ENCODE data around the gene CTNND2. TPM values are rescaled to one million over a fixed set of nuclear protein-coding genes. Genes with fewer than 3 reads are reported as not detected.
"Not testable (repeated sequence)": the region's sequence is repeated elsewhere in the genome, so short reads cannot be mapped to it uniquely, and the experiment has no call there.

The CTNND2 gene
- total and polyA plus RNA-seq, 4 donors = 0.03 to 1.0 (median 0.27) TPM

GRCh38 chr5:11616624-11617023 lies 287.6 kb downstream of the CTNND2 start:
- H3K4me3 ChIP-seq (ENCODE audit: low read length in 2 of 2); H3K27ac ChIP-seq (ENCODE audit: low read depth in 1 of 2, low read length in 2 of 2); DNase-seq; H3K36me3 ChIP-seq (ENCODE audit: control insufficient read depth in 1 of 2, insufficient read depth in 2 of 2, low read length in 1 of 2); ATAC-seq (ENCODE audit: low FRiP score); H3K9me3 ChIP-seq (ENCODE audit: control insufficient read depth, low read length); H3K4me1 ChIP-seq (ENCODE audit: control insufficient read depth in 1 of 2, insufficient read depth in 2 of 2, low read length in 2 of 2); H3K27me3 ChIP-seq (ENCODE audit: control insufficient read depth in 1 of 2, insufficient read depth in 2 of 2, low read length in 1 of 2); intact Hi-C loops (cut with DNase I): not testable (repeated sequence)
- 44 to 45% methylated on average over 7 of the region's 7 CpGs for WGBS, 2 donors

GRCh38 chr5:11611011-11611410 lies 293.2 kb downstream of the CTNND2 start:
- ATAC-seq (ENCODE audit: low FRiP score) (no peak), DNase-seq (no peak)
- Histone ChIP-seq H3K4me3 (ENCODE audit: low read length in 2 of 2) (no peak overlapping the region), H3K9me3 (ENCODE audit: control insufficient read depth, low read length) (no peaks in the 10 kb centered on the region), H3K36me3 (ENCODE audit: control insufficient read depth in 1 of 2, insufficient read depth in 2 of 2, low read length in 1 of 2) (no peaks in the 10 kb centered on the region), H3K27me3 (ENCODE audit: control insufficient read depth in 1 of 2, insufficient read depth in 2 of 2, low read length in 1 of 2) (no peaks in the 10 kb centered on the region), H3K4me1 (ENCODE audit: control insufficient read depth in 1 of 2, insufficient read depth in 2 of 2, low read length in 2 of 2) (no peaks in the 10 kb centered on the region), H3K27ac (ENCODE audit: low read depth in 1 of 2, low read length in 2 of 2) (no peak overlapping the region)
- WGBS, 2 donors = 58 to 63% methylated on average over 3 of the region's 3 CpGs
- intact Hi-C loops (cut with DNase I) = no loop called here

- Histone ChIP-seq H3K36me3 (ENCODE audit: control insufficient read depth in 1 of 2, insufficient read depth in 2 of 2, low read length in 1 of 2) (no peaks in the 10 kb centered on the region), H3K27me3 (ENCODE audit: control insufficient read depth in 1 of 2, insufficient read depth in 2 of 2, low read length in 1 of 2) (no peaks in the 10 kb centered on the region), H3K9me3 (ENCODE audit: control insufficient read depth, low read length) (no peaks in the 10 kb centered on the region), H3K27ac (ENCODE audit: low read depth in 1 of 2, low read length in 2 of 2) (no peak overlapping the region), H3K4me3 (ENCODE audit: low read length in 2 of 2) (no peak overlapping the region), H3K4me1 (ENCODE audit: control insufficient read depth in 1 of 2, insufficient read depth in 2 of 2, low read length in 2 of 2) (no peaks in the 10 kb centered on the region)
- ATAC-seq (ENCODE audit: low FRiP score) = no peak
- WGBS, 2 donors = 47 to 55% methylated on average over 5 of the region's 5 CpGs
- intact Hi-C loops (cut with DNase I) = no loop called here
- no peak for DNase-seq
These were observed 294.5 kb downstream of the CTNND2 start for GRCh38 chr5:11609570-11610303.

- Histone ChIP-seq H3K4me3 (ENCODE audit: low read length in 2 of 2) (no peak overlapping the region), H3K36me3 (ENCODE audit: control insufficient read depth in 1 of 2, insufficient read depth in 2 of 2, low read length in 1 of 2) (no peaks in the 10 kb centered on the region), H3K27me3 (ENCODE audit: control insufficient read depth in 1 of 2, insufficient read depth in 2 of 2, low read length in 1 of 2) (no peaks in the 10 kb centered on the region), H3K27ac (ENCODE audit: low read depth in 1 of 2, low read length in 2 of 2) (no peak overlapping the region), H3K4me1 (ENCODE audit: control insufficient read depth in 1 of 2, insufficient read depth in 2 of 2, low read length in 2 of 2) (no peaks in the 10 kb centered on the region), H3K9me3 (ENCODE audit: control insufficient read depth, low read length) (no peaks in the 10 kb centered on the region)
- intact Hi-C loops (cut with DNase I) = no loop called here
- DNase-seq (no peak), ATAC-seq (ENCODE audit: low FRiP score) (no peak)
These were observed 295.7 kb downstream of the CTNND2 start for GRCh38 chr5:11608530-11608929.

- intact Hi-C loops (cut with DNase I) = no loop called here
- ATAC-seq (ENCODE audit: low FRiP score) = no peak
These were observed 296.2 kb downstream of the CTNND2 start for GRCh38 chr5:11607944-11608483.

GRCh38 chr5:11602298-11602697 lies 301.9 kb downstream of the CTNND2 start:
- 75 to 80% methylated on average over 3 of the region's 3 CpGs for WGBS, 2 donors
- DNase-seq (no peak), ATAC-seq (ENCODE audit: low FRiP score) (no peak)
- H3K27ac ChIP-seq (ENCODE audit: low read depth in 1 of 2, low read length in 2 of 2) = no peak overlapping the region
- H3K9me3 ChIP-seq (ENCODE audit: control insufficient read depth, low read length) = no peaks in the 10 kb centered on the region
- H3K27me3 ChIP-seq (ENCODE audit: control insufficient read depth in 1 of 2, insufficient read depth in 2 of 2, low read length in 1 of 2) = no peaks in the 10 kb centered on the region
- H3K4me1 ChIP-seq (ENCODE audit: control insufficient read depth in 1 of 2, insufficient read depth in 2 of 2, low read length in 2 of 2) = no peaks in the 10 kb centered on the region
- H3K4me3 ChIP-seq (ENCODE audit: low read length in 2 of 2) = no peak overlapping the region
- intact Hi-C loops (cut with DNase I) = no loop called here
- no peaks in the 10 kb centered on the region for H3K36me3 ChIP-seq (ENCODE audit: control insufficient read depth in 1 of 2, insufficient read depth in 2 of 2, low read length in 1 of 2)

More at GRCh38 chr5:11607944-11608483, 296.2 kb downstream of the CTNND2 start:
- Histone ChIP-seq H3K27ac (ENCODE audit: low read depth in 1 of 2, low read length in 2 of 2) (no peak overlapping the region), H3K4me3 (ENCODE audit: low read length in 2 of 2) (no peak overlapping the region), H3K9me3 (ENCODE audit: control insufficient read depth, low read length) (no peaks in the 10 kb centered on the region), H3K27me3 (ENCODE audit: control insufficient read depth in 1 of 2, insufficient read depth in 2 of 2, low read length in 1 of 2) (no peaks in the 10 kb centered on the region), H3K36me3 (ENCODE audit: control insufficient read depth in 1 of 2, insufficient read depth in 2 of 2, low read length in 1 of 2) (no peaks in the 10 kb centered on the region), H3K4me1 (ENCODE audit: control insufficient read depth in 1 of 2, insufficient read depth in 2 of 2, low read length in 2 of 2) (no peaks in the 10 kb centered on the region)
- no peak for DNase-seq

GRCh38 chr5:11599499-11599898 lies 304.7 kb downstream of the CTNND2 start:
- Histone ChIP-seq H3K4me1 (ENCODE audit: control insufficient read depth in 1 of 2, insufficient read depth in 2 of 2, low read length in 2 of 2) (no peaks in the 10 kb centered on the region), H3K36me3 (ENCODE audit: control insufficient read depth in 1 of 2, insufficient read depth in 2 of 2, low read length in 1 of 2) (no peaks in the 10 kb centered on the region), H3K9me3 (ENCODE audit: control insufficient read depth, low read length) (no peaks in the 10 kb centered on the region), H3K27ac (ENCODE audit: low read depth in 1 of 2, low read length in 2 of 2) (no peak overlapping the region), H3K4me3 (ENCODE audit: low read length in 2 of 2) (no peak overlapping the region), H3K27me3 (ENCODE audit: control insufficient read depth in 1 of 2, insufficient read depth in 2 of 2, low read length in 1 of 2) (no peaks in the 10 kb centered on the region)
- WGBS, 2 donors = 82 to 83% methylated on average over 5 of the region's 5 CpGs
- DNase-seq (no peak), ATAC-seq (ENCODE audit: low FRiP score) (no peak)
- intact Hi-C loops (cut with DNase I) = no loop called here

GRCh38 chr5:11596657-11597071 lies 307.6 kb downstream of the CTNND2 start:
- Histone ChIP-seq H3K27me3 (ENCODE audit: control insufficient read depth in 1 of 2, insufficient read depth in 2 of 2, low read length in 1 of 2) (peaks cover 0 to 2% of the 10 kb centered on the region in 2 donors), H3K4me3 (ENCODE audit: low read length in 2 of 2) (no peak overlapping the region), H3K9me3 (ENCODE audit: control insufficient read depth, low read length) (no peaks in the 10 kb centered on the region), H3K27ac (ENCODE audit: low read depth in 1 of 2, low read length in 2 of 2) (no peak overlapping the region), H3K4me1 (ENCODE audit: control insufficient read depth in 1 of 2, insufficient read depth in 2 of 2, low read length in 2 of 2) (no peaks in the 10 kb centered on the region), H3K36me3 (ENCODE audit: control insufficient read depth in 1 of 2, insufficient read depth in 2 of 2, low read length in 1 of 2) (no peaks in the 10 kb centered on the region)
- 72% methylated on average over 5 of the region's 5 CpGs for WGBS, 2 donors
- no peak for ATAC-seq (ENCODE audit: low FRiP score)
- DNase-seq = no peak
- intact Hi-C loops (cut with DNase I) = no loop called here

- no peak overlapping the region for H3K27ac ChIP-seq (ENCODE audit: low read depth in 1 of 2, low read length in 2 of 2)
- WGBS, 2 donors = 59 to 77% methylated on average over 1 of the region's 1 CpG
- no peaks in the 10 kb centered on the region for H3K9me3 ChIP-seq (ENCODE audit: control insufficient read depth, low read length)
- H3K27me3 ChIP-seq (ENCODE audit: control insufficient read depth in 1 of 2, insufficient read depth in 2 of 2, low read length in 1 of 2) = peaks cover 0 to 2% of the 10 kb centered on the region in 2 donors
- ATAC-seq (ENCODE audit: low FRiP score) = no peak
- DNase-seq = no peak
- H3K4me3 ChIP-seq (ENCODE audit: low read length in 2 of 2) = no peak overlapping the region
- no peaks in the 10 kb centered on the region for H3K4me1 ChIP-seq (ENCODE audit: control insufficient read depth in 1 of 2, insufficient read depth in 2 of 2, low read length in 2 of 2)
- intact Hi-C loops (cut with DNase I) = no loop called here
- H3K36me3 ChIP-seq (ENCODE audit: control insufficient read depth in 1 of 2, insufficient read depth in 2 of 2, low read length in 1 of 2) = no peaks in the 10 kb centered on the region
These were observed 308.1 kb downstream of the CTNND2 start for GRCh38 chr5:11596185-11596584.
